H9 (cell line): Measurements from ENCODE around the gene BSG. TPM values are rescaled to one million over a fixed set of nuclear protein-coding genes. Genes with fewer than 3 reads are reported as not detected.

Experiments
- DNase-seq: peaks from one replicate; pipeline ENCODE4 v3.0.0-alpha.2; 2017
- H2AFZ ChIP-seq: one replicate; pipeline ENCODE4 v1.6.1; 2013; ENCODE audit warnings: mild to moderate bottlenecking, low read length, control low read depth, moderate library complexity
- H2AK5ac ChIP-seq: 2 replicates; pipeline ENCODE4 v1.6.1; 2013; ENCODE audit warnings: low read length, control low read depth, mixed read lengths; ENCODE audit not compliant: insufficient read length
- H2BK120ac ChIP-seq: one replicate; pipeline ENCODE4 v1.6.1; 2013; ENCODE audit warnings: low read depth, mild to moderate bottlenecking, low read length, control low read depth, inconsistent platforms; ENCODE audit not compliant: poor library complexity, severe bottlenecking
- H2BK12ac ChIP-seq: 2 replicates; pipeline ENCODE4 v1.6.1; 2013; ENCODE audit warnings: low read length, control low read depth, mixed read lengths, low read depth; ENCODE audit not compliant: insufficient read length
- H2BK15ac ChIP-seq: 2 replicates; pipeline ENCODE4 v1.6.1; 2013; ENCODE audit warnings: low read depth, low read length, control low read depth
- H2BK20ac ChIP-seq: one replicate; pipeline ENCODE4 v1.6.1; 2013; ENCODE audit warnings: low read depth, mild to moderate bottlenecking, low read length, control low read depth, inconsistent platforms; ENCODE audit not compliant: poor library complexity, severe bottlenecking
- H2BK5ac ChIP-seq: 2 replicates; pipeline ENCODE4 v1.6.1; 2013; ENCODE audit warnings: low read length, control low read depth, mixed read lengths; ENCODE audit not compliant: insufficient read length
- H3K14ac ChIP-seq: 2 replicates; pipeline ENCODE4 v1.6.1; 2013; ENCODE audit warnings: low read length, control low read depth; ENCODE audit not compliant: insufficient read depth
- H3K18ac ChIP-seq: 2 replicates; pipeline ENCODE4 v1.6.1; 2013; ENCODE audit warnings: low read depth, mild to moderate bottlenecking, mixed read lengths, low read length, control low read depth; ENCODE audit not compliant: insufficient read length
- H3K23ac ChIP-seq: 2 replicates; pipeline ENCODE4 v1.6.1; 2013; ENCODE audit warnings: low read length, control low read depth, mixed read lengths, low read depth; ENCODE audit not compliant: insufficient read length
- H3K23me2 ChIP-seq: 2 replicates; pipeline ENCODE4 v1.6.1; 2013; ENCODE audit warnings: low read depth, mild to moderate bottlenecking, mixed read lengths, low read length, control low read depth; ENCODE audit not compliant: insufficient read length, poor library complexity, severe bottlenecking
- H3K27ac ChIP-seq: 2 replicates; pipeline ENCODE4 v1.5.1; 2013; ENCODE audit warnings: low read length, control low read depth, mixed read lengths, low read depth; ENCODE audit not compliant: insufficient read length
- H3K27me3 ChIP-seq: 2 replicates; pipeline ENCODE4 v1.6.1; 2013; ENCODE audit warnings: low read length, control low read depth, inconsistent platforms; ENCODE audit not compliant: insufficient read depth
- H3K4ac ChIP-seq: 2 replicates; pipeline ENCODE4 v1.6.1; 2013; ENCODE audit warnings: low read depth, mild to moderate bottlenecking, control low read depth, inconsistent platforms, low read length, moderate library complexity
- H3K4me1 ChIP-seq: 2 replicates; pipeline ENCODE4 v1.6.1; 2013; ENCODE audit warnings: low read length, control low read depth, inconsistent platforms; ENCODE audit not compliant: insufficient read depth
- H3K4me2 ChIP-seq: 2 replicates; pipeline ENCODE4 v1.6.1; 2013; ENCODE audit warnings: low read length, control low read depth, mixed read lengths; ENCODE audit not compliant: insufficient read length, insufficient read depth
- H3K56ac ChIP-seq: 2 replicates; pipeline ENCODE4 v1.6.1; 2013; ENCODE audit warnings: low read depth, mild to moderate bottlenecking, mixed read lengths, low read length, control low read depth; ENCODE audit not compliant: insufficient read length
- H3K79me1 ChIP-seq: 2 replicates; pipeline ENCODE4 v1.6.1; 2013; ENCODE audit warnings: low read depth, mild to moderate bottlenecking, moderate library complexity, low read length, control low read depth, inconsistent platforms; ENCODE audit not compliant: insufficient read depth, poor library complexity, severe bottlenecking
- H3K79me2 ChIP-seq: 2 replicates; pipeline ENCODE4 v1.6.1; 2013; ENCODE audit warnings: low read length, control low read depth, inconsistent platforms; ENCODE audit not compliant: insufficient read depth
- H3K9ac ChIP-seq: 2 replicates; pipeline ENCODE4 v1.6.1; 2013; ENCODE audit warnings: low read length, control low read depth, mixed read lengths; ENCODE audit not compliant: insufficient read length; ENCODE audit errors: extremely low read depth
- H3K9me3 ChIP-seq: one replicate; pipeline ENCODE4 v1.6.1; 2013; ENCODE audit warnings: low read depth, low read length, inconsistent platforms; ENCODE audit not compliant: control insufficient read depth
- H3T11ph ChIP-seq: one replicate; pipeline ENCODE4 v1.6.1; 2013; ENCODE audit warnings: mild to moderate bottlenecking, low read length, control low read depth, inconsistent platforms
- H4K20me1 ChIP-seq: one replicate; pipeline ENCODE4 v1.6.1; 2013; ENCODE audit not compliant: control insufficient read depth, insufficient read length, insufficient read depth
- H4K5ac ChIP-seq: 2 replicates; pipeline ENCODE4 v1.6.1; 2013; ENCODE audit warnings: low read depth, mild to moderate bottlenecking, mixed read lengths, low read length, control low read depth; ENCODE audit not compliant: insufficient read length
- H4K8ac ChIP-seq: replicated peaks from 2 replicates; pipeline ENCODE4 v1.6.1; 2013; ENCODE audit warnings: low read length, control low read depth, mixed read lengths, low read depth; ENCODE audit not compliant: insufficient read length
- H4K91ac ChIP-seq: 2 replicates; pipeline ENCODE4 v1.6.1; 2013; ENCODE audit warnings: low read depth, mild to moderate bottlenecking, moderate library complexity, mixed read lengths, low read length, control low read depth; ENCODE audit not compliant: insufficient read length
- H3K27ac Mint-ChIP-seq, 3 experiments: 2 replicates in 2 of 3; 3 replicates in 1 of 3; pipeline ENCODE4 v1.8.0; 2020 to 2021; ENCODE audit warnings: mixed read lengths in 3 of 3, mild to moderate bottlenecking in 1 of 3, moderate library complexity in 1 of 3
- H3K27me3 Mint-ChIP-seq: 2 replicates; pipeline ENCODE4 v1.8.0; 2021; ENCODE audit warnings: low read depth, mild to moderate bottlenecking, moderate library complexity, mixed read lengths
- H3K36me3 Mint-ChIP-seq, 3 experiments: 2 replicates in 2 of 3; 3 replicates in 1 of 3; pipeline ENCODE4 v1.8.0; 2020 to 2021; ENCODE audit warnings: low read depth in 3 of 3, mixed read lengths in 3 of 3; ENCODE audit not compliant: insufficient read depth in 1 of 3
- H3K4me1 Mint-ChIP-seq, 2 experiments: 2 replicates each; pipeline ENCODE4 v1.8.0; 2020; ENCODE audit warnings: mixed read lengths in 2 of 2
- H3K4me3 Mint-ChIP-seq, 2 experiments: 2 replicates in 1 of 2; 3 replicates in 1 of 2; pipeline ENCODE4 v1.8.0; 2020 to 2021; ENCODE audit warnings: mild to moderate bottlenecking in 2 of 2, mixed read lengths in 2 of 2, moderate library complexity in 1 of 2
- H3K9me3 Mint-ChIP-seq, 2 experiments: 2 replicates in 1 of 2; 3 replicates in 1 of 2; pipeline ENCODE4 v1.8.0; 2020; ENCODE audit warnings: mild to moderate bottlenecking in 2 of 2, mixed read lengths in 2 of 2, moderate library complexity in 1 of 2
- CTCF ChIP-seq: fragments of 200-600 bp; sonication (generic); conservative IDR thresholded peaks from 3 replicates; pipeline ENCODE4 v1.8.0; 2021; ENCODE audit warnings: antibody characterized with exemption, mild to moderate bottlenecking
- WGBS: extraction: QIAGEN DNeasy Blood & Tissue Kit; methylation state at CpG from one replicate; pipeline ENCODE4 v1.1.7; 2013; ENCODE audit warnings: missing lambda C conversion rate, low lambda C conversion rate, mixed read lengths; ENCODE audit not compliant: insufficient read length; ENCODE audit errors: extremely low coverage; 5-methylcytosine and 5-hydroxymethylcytosine counted together
- total RNA-seq: library from RNA; stranded (reverse); gene quantifications from 2 replicates; pipeline ENCODE4 v1.2.1, GENCODE V29; 2021

BSG gene
- total RNA-seq, 1 experiment from 2014 or later: 715 TPM

- no peak overlapping the region for H3K56ac ChIP-seq
- H3K36me3 Mint-ChIP-seq: peaks cover 21 to 34% (median 25%) of the 10 kb centered on the region in 3 experiments; a peak in 6 of 7 replicates
- H3K23me2 ChIP-seq: peaks cover 7% of the 10 kb centered on the region
- H3K4me3 Mint-ChIP-seq: peak overlapping the region; percentile 96 to 99
- TF ChIP-seq CTCF: no peak
- no peak overlapping the region for H4K8ac ChIP-seq
- H3K9me3 Mint-ChIP-seq: peaks cover 0 to 3% of the 10 kb centered on the region in 2 experiments; a peak in 1 of 5 replicates
- H3K27ac ChIP-seq: no peak overlapping the region
- no peak overlapping the region for H4K5ac ChIP-seq
- no peak overlapping the region for H2AFZ ChIP-seq
- no peaks in the 10 kb centered on the region for H3K27me3 ChIP-seq
- WGBS: no CpG with 5 or more reads among the region's 35 CpGs
- peak overlapping the region in 2 of 3 experiments; percentile 92 to 96; a peak in 4 of 7 replicates for H3K27ac Mint-ChIP-seq
- no peak overlapping the region for H2BK120ac ChIP-seq
- no peaks in the 10 kb centered on the region; the same call in 1 of the 2 replicates for H3K4me1 ChIP-seq
- no peak overlapping the region for H4K91ac ChIP-seq
- H3K79me2 ChIP-seq: no peaks in the 10 kb centered on the region
- H3K27me3 Mint-ChIP-seq: peaks cover 10% of the 10 kb centered on the region
- no peak overlapping the region for H2BK20ac ChIP-seq
- H2BK12ac ChIP-seq: no peak overlapping the region
- no peak overlapping the region for H2AK5ac ChIP-seq
- H3K14ac ChIP-seq: no peak overlapping the region
- H4K20me1 ChIP-seq: peaks cover 4% of the 10 kb centered on the region
- H3K4me2 ChIP-seq: peak overlapping the region; percentile 73
- no peak overlapping the region for H3K18ac ChIP-seq
- H3K9me3 ChIP-seq: no peaks in the 10 kb centered on the region
- H3T11ph ChIP-seq: no peak overlapping the region
- no peak overlapping the region for H2BK5ac ChIP-seq
- H3K4ac ChIP-seq: no peak overlapping the region
- H3K79me1 ChIP-seq: peaks cover 9% of the 10 kb centered on the region
- no peak overlapping the region for H2BK15ac ChIP-seq
- peaks cover 7 to 13% of the 10 kb centered on the region in 2 experiments for H3K4me1 Mint-ChIP-seq
- H3K23ac ChIP-seq: no peak overlapping the region
- peak overlapping the region; percentile 40 for H3K9ac ChIP-seq
- DNase-seq: peak; percentile 67
These were observed 60.2 kb downstream of the BSG start for GRCh38 chr19:632579-633067.

Other genes starting within 250 kb of the BSG start
- 60.5 TPM in 2 replicates for gene MIER2, start 227.8 kb upstream of the BSG start, total RNA-seq
- 14.6 and 15.4 TPM in 2 replicates for gene C2CD4C, start 163.4 kb upstream of the BSG start, total RNA-seq
- gene SHC2, start 111.6 kb upstream of the BSG start, total RNA-seq: 16.6 and 18.0 TPM in 2 replicates
- 0.72 and 1.2 TPM in 2 replicates for gene MADCAM1, start 76.1 kb upstream of the BSG start, total RNA-seq
- 7.4 and 8.1 TPM in 2 replicates for gene TPGS1, start 65.1 kb upstream of the BSG start, total RNA-seq
- 109 and 112 TPM in 2 replicates for gene CDC34, start 40.8 kb upstream of the BSG start, total RNA-seq
- gene GZMM, start 28.5 kb upstream of the BSG start, total RNA-seq: 0.64 and 0.66 TPM in 2 replicates
- gene HCN2, start 17.3 kb downstream of the BSG start, total RNA-seq: 3.7 and 4.1 TPM in 2 replicates
- gene POLRMT, start 60.9 kb downstream of the BSG start, total RNA-seq: 101 and 104 TPM in 2 replicates
- 0.72 and 0.99 TPM in 2 replicates for gene FGF22, start 67.3 kb downstream of the BSG start, total RNA-seq
- gene RNF126, start 90.6 kb downstream of the BSG start, total RNA-seq: 78.0 and 81.9 TPM in 2 replicates
- 6.8 and 9.1 TPM in 2 replicates for gene FSTL3, start 103.8 kb downstream of the BSG start, total RNA-seq
- 0.22 TPM in 1 of 2 replicates, not detected in the other for gene PRSS57, start 122.9 kb downstream of the BSG start, total RNA-seq
- gene PALM, start 136.3 kb downstream of the BSG start, total RNA-seq: 18.5 and 23.6 TPM in 2 replicates
- gene MISP, start 178.5 kb downstream of the BSG start, total RNA-seq: 0.44 and 0.83 TPM in 2 replicates
- 712 and 748 TPM in 2 replicates for gene PTBP1, start 224.9 kb downstream of the BSG start, total RNA-seq
- 57.9 and 61.2 TPM in 2 replicates for gene PLPPR3, start 249.4 kb downstream of the BSG start, total RNA-seq